Measurements from ENCODE around the gene TDG.
A peak's percentile ranks its signal among the peaks of the same experiment; 100 is the strongest.

DNA sequence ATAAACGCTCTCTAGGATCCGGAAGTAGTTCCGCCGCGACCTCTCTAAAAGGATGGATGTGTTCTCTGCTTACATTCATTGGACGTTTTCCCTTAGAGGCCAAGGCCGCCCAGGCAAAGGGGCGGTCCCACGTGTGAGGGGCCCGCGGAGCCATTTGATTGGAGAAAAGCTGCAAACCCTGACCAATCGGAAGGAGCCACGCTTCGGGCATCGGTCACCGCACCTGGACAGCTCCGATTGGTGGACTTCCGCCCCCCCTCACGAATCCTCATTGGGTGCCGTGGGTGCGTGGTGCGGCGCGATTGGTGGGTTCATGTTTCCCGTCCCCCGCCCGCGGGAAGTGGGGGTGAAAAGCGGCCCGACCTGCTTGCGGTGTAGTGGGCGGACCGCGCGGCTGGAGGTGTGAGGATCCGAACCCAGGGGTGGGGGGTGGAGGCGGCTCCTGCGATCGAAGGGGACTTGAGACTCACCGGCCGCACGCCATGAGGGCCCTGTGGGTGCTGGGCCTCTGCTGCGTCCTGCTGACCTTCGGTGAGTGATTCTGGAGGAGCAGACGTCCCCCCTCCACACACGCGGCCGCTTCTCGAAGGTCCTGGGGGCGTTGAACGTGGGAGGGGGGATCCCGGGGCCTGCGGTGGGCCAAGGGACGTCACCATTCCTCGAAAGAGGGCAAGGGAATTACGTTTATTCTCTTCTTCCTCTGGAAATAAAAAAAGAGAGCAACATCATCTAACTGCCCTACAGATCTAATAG, 35.5 kb upstream of the TDG start, which contains the start of gene HSP90B1:
- TF ChIP-seq, protein P1, sequence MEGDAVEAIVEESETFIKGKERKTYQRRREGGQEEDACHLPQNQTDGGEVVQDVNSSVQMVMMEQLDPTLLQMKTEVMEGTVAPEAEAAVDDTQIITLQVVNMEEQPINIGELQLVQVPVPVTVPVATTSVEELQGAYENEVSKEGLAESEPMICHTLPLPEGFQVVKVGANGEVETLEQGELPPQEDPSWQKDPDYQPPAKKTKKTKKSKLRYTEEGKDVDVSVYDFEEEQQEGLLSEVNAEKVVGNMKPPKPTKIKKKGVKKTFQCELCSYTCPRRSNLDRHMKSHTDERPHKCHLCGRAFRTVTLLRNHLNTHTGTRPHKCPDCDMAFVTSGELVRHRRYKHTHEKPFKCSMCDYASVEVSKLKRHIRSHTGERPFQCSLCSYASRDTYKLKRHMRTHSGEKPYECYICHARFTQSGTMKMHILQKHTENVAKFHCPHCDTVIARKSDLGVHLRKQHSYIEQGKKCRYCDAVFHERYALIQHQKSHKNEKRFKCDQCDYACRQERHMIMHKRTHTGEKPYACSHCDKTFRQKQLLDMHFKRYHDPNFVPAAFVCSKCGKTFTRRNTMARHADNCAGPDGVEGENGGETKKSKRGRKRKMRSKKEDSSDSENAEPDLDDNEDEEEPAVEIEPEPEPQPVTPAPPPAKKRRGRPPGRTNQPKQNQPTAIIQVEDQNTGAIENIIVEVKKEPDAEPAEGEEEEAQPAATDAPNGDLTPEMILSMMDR (IDR thresholded peaks at IDR 0.05): no peak
- TF ChIP-seq POLR2A (IDR thresholded peaks at IDR 0.05): peak in 1 of 2 donors; percentile 8

All from lower leg skin (tissue), 3 donors.